H9 (cell line): ENCODE measurements around the gene RAB1B. TPM values are rescaled to one million over a fixed set of nuclear protein-coding genes. Genes with fewer than 3 reads are reported as not detected.

Experiments used
- DNase-seq: peaks from one replicate; pipeline ENCODE4 v3.0.0-alpha.2; 2017
- H2AFZ ChIP-seq: one replicate; pipeline ENCODE4 v1.6.1; 2013; ENCODE audit warnings: mild to moderate bottlenecking, low read length, control low read depth, moderate library complexity
- H2AK5ac ChIP-seq: 2 replicates; pipeline ENCODE4 v1.6.1; 2013; ENCODE audit warnings: low read length, control low read depth, mixed read lengths; ENCODE audit not compliant: insufficient read length
- H2BK120ac ChIP-seq: one replicate; pipeline ENCODE4 v1.6.1; 2013; ENCODE audit warnings: low read depth, mild to moderate bottlenecking, low read length, control low read depth, inconsistent platforms; ENCODE audit not compliant: poor library complexity, severe bottlenecking
- H2BK12ac ChIP-seq: 2 replicates; pipeline ENCODE4 v1.6.1; 2013; ENCODE audit warnings: low read length, control low read depth, mixed read lengths, low read depth; ENCODE audit not compliant: insufficient read length
- H2BK15ac ChIP-seq: 2 replicates; pipeline ENCODE4 v1.6.1; 2013; ENCODE audit warnings: low read depth, low read length, control low read depth
- H2BK20ac ChIP-seq: one replicate; pipeline ENCODE4 v1.6.1; 2013; ENCODE audit warnings: low read depth, mild to moderate bottlenecking, low read length, control low read depth, inconsistent platforms; ENCODE audit not compliant: poor library complexity, severe bottlenecking
- H2BK5ac ChIP-seq: 2 replicates; pipeline ENCODE4 v1.6.1; 2013; ENCODE audit warnings: low read length, control low read depth, mixed read lengths; ENCODE audit not compliant: insufficient read length
- H3K14ac ChIP-seq: 2 replicates; pipeline ENCODE4 v1.6.1; 2013; ENCODE audit warnings: low read length, control low read depth; ENCODE audit not compliant: insufficient read depth
- H3K18ac ChIP-seq: 2 replicates; pipeline ENCODE4 v1.6.1; 2013; ENCODE audit warnings: low read depth, mild to moderate bottlenecking, mixed read lengths, low read length, control low read depth; ENCODE audit not compliant: insufficient read length
- H3K23ac ChIP-seq: 2 replicates; pipeline ENCODE4 v1.6.1; 2013; ENCODE audit warnings: low read length, control low read depth, mixed read lengths, low read depth; ENCODE audit not compliant: insufficient read length
- H3K23me2 ChIP-seq: 2 replicates; pipeline ENCODE4 v1.6.1; 2013; ENCODE audit warnings: low read depth, mild to moderate bottlenecking, mixed read lengths, low read length, control low read depth; ENCODE audit not compliant: insufficient read length, poor library complexity, severe bottlenecking
- H3K27ac ChIP-seq: 2 replicates; pipeline ENCODE4 v1.5.1; 2013; ENCODE audit warnings: low read length, control low read depth, mixed read lengths, low read depth; ENCODE audit not compliant: insufficient read length
- H3K27me3 ChIP-seq: 2 replicates; pipeline ENCODE4 v1.6.1; 2013; ENCODE audit warnings: low read length, control low read depth, inconsistent platforms; ENCODE audit not compliant: insufficient read depth
- H3K4ac ChIP-seq: 2 replicates; pipeline ENCODE4 v1.6.1; 2013; ENCODE audit warnings: low read depth, mild to moderate bottlenecking, control low read depth, inconsistent platforms, low read length, moderate library complexity
- H3K4me1 ChIP-seq: 2 replicates; pipeline ENCODE4 v1.6.1; 2013; ENCODE audit warnings: low read length, control low read depth, inconsistent platforms; ENCODE audit not compliant: insufficient read depth
- H3K4me2 ChIP-seq: 2 replicates; pipeline ENCODE4 v1.6.1; 2013; ENCODE audit warnings: low read length, control low read depth, mixed read lengths; ENCODE audit not compliant: insufficient read length, insufficient read depth
- H3K56ac ChIP-seq: 2 replicates; pipeline ENCODE4 v1.6.1; 2013; ENCODE audit warnings: low read depth, mild to moderate bottlenecking, mixed read lengths, low read length, control low read depth; ENCODE audit not compliant: insufficient read length
- H3K79me1 ChIP-seq: 2 replicates; pipeline ENCODE4 v1.6.1; 2013; ENCODE audit warnings: low read depth, mild to moderate bottlenecking, moderate library complexity, low read length, control low read depth, inconsistent platforms; ENCODE audit not compliant: insufficient read depth, poor library complexity, severe bottlenecking
- H3K79me2 ChIP-seq: 2 replicates; pipeline ENCODE4 v1.6.1; 2013; ENCODE audit warnings: low read length, control low read depth, inconsistent platforms; ENCODE audit not compliant: insufficient read depth
- H3K9ac ChIP-seq: 2 replicates; pipeline ENCODE4 v1.6.1; 2013; ENCODE audit warnings: low read length, control low read depth, mixed read lengths; ENCODE audit not compliant: insufficient read length; ENCODE audit errors: extremely low read depth
- H3K9me3 ChIP-seq: one replicate; pipeline ENCODE4 v1.6.1; 2013; ENCODE audit warnings: low read depth, low read length, inconsistent platforms; ENCODE audit not compliant: control insufficient read depth
- H3T11ph ChIP-seq: one replicate; pipeline ENCODE4 v1.6.1; 2013; ENCODE audit warnings: mild to moderate bottlenecking, low read length, control low read depth, inconsistent platforms
- H4K20me1 ChIP-seq: one replicate; pipeline ENCODE4 v1.6.1; 2013; ENCODE audit not compliant: control insufficient read depth, insufficient read length, insufficient read depth
- H4K5ac ChIP-seq: 2 replicates; pipeline ENCODE4 v1.6.1; 2013; ENCODE audit warnings: low read depth, mild to moderate bottlenecking, mixed read lengths, low read length, control low read depth; ENCODE audit not compliant: insufficient read length
- H4K8ac ChIP-seq: replicated peaks from 2 replicates; pipeline ENCODE4 v1.6.1; 2013; ENCODE audit warnings: low read length, control low read depth, mixed read lengths, low read depth; ENCODE audit not compliant: insufficient read length
- H4K91ac ChIP-seq: 2 replicates; pipeline ENCODE4 v1.6.1; 2013; ENCODE audit warnings: low read depth, mild to moderate bottlenecking, moderate library complexity, mixed read lengths, low read length, control low read depth; ENCODE audit not compliant: insufficient read length
- H3K27ac Mint-ChIP-seq, 3 experiments: 2 replicates in 2 of 3; 3 replicates in 1 of 3; pipeline ENCODE4 v1.8.0; 2020 to 2021; ENCODE audit warnings: mixed read lengths in 3 of 3, mild to moderate bottlenecking in 1 of 3, moderate library complexity in 1 of 3
- H3K27me3 Mint-ChIP-seq: 2 replicates; pipeline ENCODE4 v1.8.0; 2021; ENCODE audit warnings: low read depth, mild to moderate bottlenecking, moderate library complexity, mixed read lengths
- H3K36me3 Mint-ChIP-seq, 3 experiments: 2 replicates in 2 of 3; 3 replicates in 1 of 3; pipeline ENCODE4 v1.8.0; 2020 to 2021; ENCODE audit warnings: low read depth in 3 of 3, mixed read lengths in 3 of 3; ENCODE audit not compliant: insufficient read depth in 1 of 3
- H3K4me1 Mint-ChIP-seq, 2 experiments: 2 replicates each; pipeline ENCODE4 v1.8.0; 2020; ENCODE audit warnings: mixed read lengths in 2 of 2
- H3K4me3 Mint-ChIP-seq, 2 experiments: 2 replicates in 1 of 2; 3 replicates in 1 of 2; pipeline ENCODE4 v1.8.0; 2020 to 2021; ENCODE audit warnings: mild to moderate bottlenecking in 2 of 2, mixed read lengths in 2 of 2, moderate library complexity in 1 of 2
- H3K9me3 Mint-ChIP-seq, 2 experiments: 2 replicates in 1 of 2; 3 replicates in 1 of 2; pipeline ENCODE4 v1.8.0; 2020; ENCODE audit warnings: mild to moderate bottlenecking in 2 of 2, mixed read lengths in 2 of 2, moderate library complexity in 1 of 2
- CTCF ChIP-seq: fragments of 200-600 bp; sonication (generic); conservative IDR thresholded peaks from 3 replicates; pipeline ENCODE4 v1.8.0; 2021; ENCODE audit warnings: antibody characterized with exemption, mild to moderate bottlenecking
- WGBS: extraction: QIAGEN DNeasy Blood & Tissue Kit; methylation state at CpG from one replicate; pipeline ENCODE4 v1.1.7; 2013; ENCODE audit warnings: missing lambda C conversion rate, low lambda C conversion rate, mixed read lengths; ENCODE audit not compliant: insufficient read length; ENCODE audit errors: extremely low coverage; 5-methylcytosine and 5-hydroxymethylcytosine counted together
- total RNA-seq: library from RNA; stranded (reverse); gene quantifications from 2 replicates; pipeline ENCODE4 v1.2.1, GENCODE V29; 2021

Gene RAB1B
- total RNA-seq, 1 experiment from 2014 or later = 118 TPM

- Mint-ChIP-seq H3K36me3 (peaks cover 1 to 15% (median 7%) of the 10 kb centered on the region in 3 experiments; a peak in 3 of 7 replicates), H3K9me3 (no peaks in the 10 kb centered on the region), H3K27ac (no peak overlapping the region; a peak in 1 of 7 replicates), H3K4me3 (no peak overlapping the region), H3K4me1 (peaks cover 19 to 20% of the 10 kb centered on the region in 2 experiments), H3K27me3 (no peaks in the 10 kb centered on the region)
- no peak overlapping the region for H4K5ac ChIP-seq
- no peaks in the 10 kb centered on the region for H3K23me2 ChIP-seq
- H3K4me2 ChIP-seq = no peak overlapping the region
- no peak overlapping the region for H4K8ac ChIP-seq
- H2BK20ac ChIP-seq = no peak overlapping the region
- no peaks in the 10 kb centered on the region for H3K9me3 ChIP-seq
- no peak overlapping the region for H2BK12ac ChIP-seq
- no peak overlapping the region for H3K23ac ChIP-seq
- H2AK5ac ChIP-seq = no peak overlapping the region
- H3K4ac ChIP-seq = no peak overlapping the region
- H2BK15ac ChIP-seq = no peak overlapping the region
- no peak overlapping the region for H3K18ac ChIP-seq
- H3K9ac ChIP-seq = no peak overlapping the region
- no CpG with 5 or more reads among the region's 10 CpGs for WGBS
- H3K79me1 ChIP-seq = no peaks in the 10 kb centered on the region
- no peaks in the 10 kb centered on the region for H4K20me1 ChIP-seq
- H3K27ac ChIP-seq = no peak overlapping the region
- H3T11ph ChIP-seq = no peak overlapping the region
- no peak overlapping the region for H3K56ac ChIP-seq
- no peak overlapping the region for H2BK5ac ChIP-seq
- no peak overlapping the region for H2AFZ ChIP-seq
- DNase-seq = no peak
- H3K27me3 ChIP-seq = no peaks in the 10 kb centered on the region
- no peaks in the 10 kb centered on the region for H3K79me2 ChIP-seq
- H3K14ac ChIP-seq = no peak overlapping the region
- H3K4me1 ChIP-seq = no peaks in the 10 kb centered on the region
- no peak for TF ChIP-seq CTCF
- no peak overlapping the region for H4K91ac ChIP-seq
- no peak overlapping the region for H2BK120ac ChIP-seq
These were observed 44.1 kb upstream of the RAB1B start for GRCh38 chr11:66224226-66224855.
